Fibroblast of lung (primary cell): ENCODE data around the gene BCO1. TPM values are rescaled to one million over a fixed set of nuclear protein-coding genes. Genes with fewer than 3 reads are reported as not detected.

Experiments
- DNase-seq, 2 donors: peaks; one replicate each; pipeline versions ENCODE4 v3.0.0 to v3.0.0-alpha.2; 2010; ENCODE audit warnings: low read depth in 2 of 2
- H2AFZ ChIP-seq: 2 replicates; pipeline ENCODE4 v1.5.1; 2012; ENCODE audit warnings: low read length, control low read depth, inconsistent platforms
- H3K27ac ChIP-seq: 2 replicates; pipeline ENCODE4 v1.5.1; 2011; ENCODE audit warnings: low read length, control low read depth; ENCODE audit not compliant: insufficient read depth
- H3K27me3 ChIP-seq: 2 replicates; pipeline ENCODE4 v1.5.1; 2011; ENCODE audit warnings: mild to moderate bottlenecking, low read length; ENCODE audit not compliant: control insufficient read depth, insufficient read depth
- H3K36me3 ChIP-seq: 2 replicates; pipeline ENCODE4 v1.5.1; 2011; ENCODE audit warnings: low read length; ENCODE audit not compliant: control insufficient read depth, insufficient read depth
- H3K4me1 ChIP-seq: 2 replicates; pipeline ENCODE4 v1.5.1; 2011; ENCODE audit warnings: low read length; ENCODE audit not compliant: control insufficient read depth, insufficient read depth; ENCODE audit errors: extremely low read depth
- H3K4me2 ChIP-seq: 2 replicates; pipeline ENCODE4 v1.5.1; 2011; ENCODE audit warnings: low read length, control low read depth; ENCODE audit not compliant: insufficient read depth; ENCODE audit errors: extremely low read depth
- H3K4me3 ChIP-seq, 4 experiments: fragments of 200-600 bp in 1 of 4; sonication (generic) in 1 of 4; replicated peaks in 1 of 4; 2 replicates each; pipeline ENCODE4 v1.5.1; 2011 to 2016; ENCODE audit warnings: low read length in 4 of 4, low read depth in 3 of 4, mild to moderate bottlenecking in 3 of 4, control low read depth in 2 of 4, inconsistent platforms in 1 of 4, mixed read lengths in 1 of 4; ENCODE audit not compliant: insufficient read depth in 1 of 4; ENCODE audit errors: control extremely low read depth in 1 of 4
- H3K79me2 ChIP-seq: 2 replicates; pipeline ENCODE4 v1.5.1; 2012; ENCODE audit warnings: mild to moderate bottlenecking, low read length, inconsistent platforms; ENCODE audit not compliant: control insufficient read depth, insufficient read depth
- H3K9ac ChIP-seq: 2 replicates; pipeline ENCODE4 v1.5.1; 2011; ENCODE audit warnings: mild to moderate bottlenecking, low read length, control low read depth; ENCODE audit not compliant: insufficient read depth
- H3K9me3 ChIP-seq: 2 replicates; pipeline ENCODE4 v1.5.1; 2012; ENCODE audit warnings: low read depth, low read length; ENCODE audit not compliant: control insufficient read depth, insufficient read depth
- H4K20me1 ChIP-seq: 2 replicates; pipeline ENCODE4 v1.5.1; 2011; ENCODE audit warnings: low read length; ENCODE audit not compliant: control insufficient read depth, insufficient read depth; ENCODE audit errors: extremely low read depth
- EZH2 ChIP-seq: IDR thresholded peaks from 2 replicates; pipeline ENCODE4 v1.5.1; 2012; ENCODE audit warnings: low read length, control low read depth, mild to moderate bottlenecking; ENCODE audit errors: missing control alignments
- polyA plus RNA-seq, 2 donors: library from polyadenylated mRNA; depleted of rRNA in 1 of 2; stranded (reverse) in 1 of 2; unstranded in 1 of 2; fragments of >200 nt; gene quantifications; 2 replicates each; pipeline ENCODE4 v1.2.1, GENCODE V29; 2011 to 2012; ENCODE audit warnings: missing spikeins in 1 of 2
- total RNA-seq: library from RNA; depleted of rRNA; stranded (reverse); fragments of >200 nt; gene quantifications from 2 replicates; pipeline ENCODE4 v1.2.1, GENCODE V29; 2014
- TF ChIP-seq, protein P1 (sequence below), 2 donors: IDR thresholded peaks in 1 of 2; conservative IDR thresholded peaks in 1 of 2; 1 replicate in 1 of 2; 2 replicates in 1 of 2; pipeline ENCODE4 v1.5.1; 2011 to 2012; ENCODE audit warnings: low read length in 2 of 2, control low read depth in 1 of 2, inconsistent platforms in 1 of 2, low read depth in 1 of 2, mild to moderate bottlenecking in 1 of 2

Gene BCO1
- total and polyA plus RNA-seq, 2 donors (not counting 1 experiment from before 2014, with no cell fraction given), result under 0.01 to 0.05 TPM

DNA sequence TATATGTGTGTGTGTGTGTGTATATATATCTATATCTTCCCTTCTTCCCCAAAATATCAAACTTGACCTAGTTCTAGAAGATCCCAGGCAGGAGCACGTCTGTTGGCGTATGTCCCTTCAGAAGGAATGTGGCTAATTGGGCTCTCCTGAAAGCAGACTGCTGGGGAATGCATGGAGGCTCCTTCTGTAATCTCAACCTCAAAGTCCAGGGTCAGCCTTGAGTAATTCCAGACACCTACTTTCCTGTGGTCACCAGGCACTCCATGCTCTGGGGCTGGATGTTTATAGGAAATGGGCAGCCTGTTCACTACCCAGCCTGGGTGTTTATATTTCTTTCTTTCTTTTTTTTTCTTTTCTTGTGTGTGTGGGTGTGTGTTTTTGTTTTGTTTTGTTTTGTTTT is 13.4 kb downstream of the BCO1 start:
- Histone ChIP-seq H3K9ac (no peak overlapping the region), H3K4me1 (no peaks in the 10 kb centered on the region), H4K20me1 (no peaks in the 10 kb centered on the region), H3K36me3 (no peaks in the 10 kb centered on the region), H2AFZ (no peak overlapping the region), H3K4me2 (no peak overlapping the region), H3K27me3 (no peaks in the 10 kb centered on the region), H3K4me3 (no peak overlapping the region), H3K27ac (no peak overlapping the region), H3K9me3 (no peaks in the 10 kb centered on the region), H3K79me2 (no peaks in the 10 kb centered on the region)
- peak in 1 of 2 donors; percentile 81 for DNase-seq
- TF ChIP-seq EZH2, result no peak
- TF ChIP-seq, protein P1, sequence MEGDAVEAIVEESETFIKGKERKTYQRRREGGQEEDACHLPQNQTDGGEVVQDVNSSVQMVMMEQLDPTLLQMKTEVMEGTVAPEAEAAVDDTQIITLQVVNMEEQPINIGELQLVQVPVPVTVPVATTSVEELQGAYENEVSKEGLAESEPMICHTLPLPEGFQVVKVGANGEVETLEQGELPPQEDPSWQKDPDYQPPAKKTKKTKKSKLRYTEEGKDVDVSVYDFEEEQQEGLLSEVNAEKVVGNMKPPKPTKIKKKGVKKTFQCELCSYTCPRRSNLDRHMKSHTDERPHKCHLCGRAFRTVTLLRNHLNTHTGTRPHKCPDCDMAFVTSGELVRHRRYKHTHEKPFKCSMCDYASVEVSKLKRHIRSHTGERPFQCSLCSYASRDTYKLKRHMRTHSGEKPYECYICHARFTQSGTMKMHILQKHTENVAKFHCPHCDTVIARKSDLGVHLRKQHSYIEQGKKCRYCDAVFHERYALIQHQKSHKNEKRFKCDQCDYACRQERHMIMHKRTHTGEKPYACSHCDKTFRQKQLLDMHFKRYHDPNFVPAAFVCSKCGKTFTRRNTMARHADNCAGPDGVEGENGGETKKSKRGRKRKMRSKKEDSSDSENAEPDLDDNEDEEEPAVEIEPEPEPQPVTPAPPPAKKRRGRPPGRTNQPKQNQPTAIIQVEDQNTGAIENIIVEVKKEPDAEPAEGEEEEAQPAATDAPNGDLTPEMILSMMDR (conservative IDR thresholded peaks at IDR 0.05 in 1 of 2, IDR thresholded peaks at IDR 0.05 in 1 of 2; ENCODE audit: low read depth in 1 of 2, low read length in 2 of 2), result no peak

GRCh38 chr16:81253141-81253540 is 14.7 kb downstream of the BCO1 start:
- Histone ChIP-seq H2AFZ (no peak overlapping the region), H3K9ac (no peak overlapping the region), H3K79me2 (no peaks in the 10 kb centered on the region), H3K36me3 (no peaks in the 10 kb centered on the region), H3K27me3 (no peaks in the 10 kb centered on the region), H3K4me3 (no peak overlapping the region), H4K20me1 (no peaks in the 10 kb centered on the region), H3K4me2 (no peak overlapping the region), H3K27ac (no peak overlapping the region), H3K9me3 (no peaks in the 10 kb centered on the region), H3K4me1 (no peaks in the 10 kb centered on the region)
- DNase-seq, result no peak
- TF ChIP-seq, protein P1 (conservative IDR thresholded peaks at IDR 0.05 in 1 of 2, IDR thresholded peaks at IDR 0.05 in 1 of 2; ENCODE audit: low read depth in 1 of 2, low read length in 2 of 2), result no peak
- no peak for TF ChIP-seq EZH2

DNA sequence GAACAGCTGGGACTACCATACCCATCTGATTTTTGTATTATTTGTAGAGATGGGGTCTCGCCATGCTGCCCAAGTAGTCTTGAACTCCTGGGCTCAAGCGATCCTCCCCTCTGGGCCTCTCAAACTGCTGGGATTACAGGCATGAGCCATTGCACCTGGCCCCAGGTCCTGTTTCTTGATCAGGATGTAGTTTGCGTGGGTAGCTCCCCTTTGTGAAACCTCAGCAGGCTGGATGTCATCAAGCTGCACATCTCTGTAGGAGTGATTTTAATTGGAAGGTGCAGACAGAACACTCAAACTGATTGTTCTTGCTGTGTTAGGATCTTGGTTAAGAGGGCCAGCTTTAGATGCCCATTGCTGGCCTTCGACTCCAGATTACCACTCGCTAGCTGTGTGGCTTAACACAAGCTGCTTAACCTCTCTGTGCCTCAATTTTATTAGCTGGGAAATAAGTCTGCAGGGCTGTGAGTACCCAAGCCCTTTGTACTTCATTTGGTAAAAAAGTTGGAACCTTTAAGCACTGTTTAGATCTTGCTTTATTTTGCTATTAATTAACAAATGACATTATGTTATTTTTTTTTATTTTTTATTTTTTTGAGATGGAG is 16.5 kb downstream of the BCO1 start:
- TF ChIP-seq, protein P1 (conservative IDR thresholded peaks at IDR 0.05 in 1 of 2, IDR thresholded peaks at IDR 0.05 in 1 of 2; ENCODE audit: low read depth in 1 of 2, low read length in 2 of 2), result no peak
- no peak for TF ChIP-seq EZH2
- no peak overlapping the region for H3K27ac ChIP-seq
- H3K79me2 ChIP-seq, result no peaks in the 10 kb centered on the region
- no peaks in the 10 kb centered on the region for H3K4me1 ChIP-seq
- H3K9ac ChIP-seq, result no peak overlapping the region
- DNase-seq, result no peak
- H3K36me3 ChIP-seq, result no peaks in the 10 kb centered on the region
- H2AFZ ChIP-seq, result no peak overlapping the region
- no peaks in the 10 kb centered on the region for H3K9me3 ChIP-seq
- no peak overlapping the region for H3K4me3 ChIP-seq
- H3K27me3 ChIP-seq, result no peaks in the 10 kb centered on the region
- no peaks in the 10 kb centered on the region for H4K20me1 ChIP-seq
- H3K4me2 ChIP-seq, result no peak overlapping the region
